NT2/D1 (cell line): ENCODE measurements around the gene KCNJ15.

Experiments used
- DNase-seq: peaks from one replicate; pipeline ENCODE4 v3.0.0-alpha.2; 2011; ENCODE audit warnings: low read depth, low spot score
- H3K27me3 ChIP-seq: 2 replicates; pipeline ENCODE4 v1.6.0; 2011; ENCODE audit warnings: mild to moderate bottlenecking; ENCODE audit not compliant: insufficient read length, insufficient read depth
- H3K36me3 ChIP-seq: 2 replicates; pipeline ENCODE4 v1.6.1; 2011; ENCODE audit warnings: mild to moderate bottlenecking, low read length, mixed read lengths; ENCODE audit not compliant: insufficient read depth, insufficient read length
- H3K4me1 ChIP-seq: 2 replicates; pipeline ENCODE4 v1.5.1; 2011; ENCODE audit not compliant: insufficient read depth, insufficient read length
- H3K4me3 ChIP-seq: 2 replicates; pipeline ENCODE4 v1.5.1; 2011; ENCODE audit warnings: low read depth; ENCODE audit not compliant: insufficient read length
- H3K9ac ChIP-seq: 2 replicates; pipeline ENCODE4 v1.6.0; 2011; ENCODE audit warnings: low read depth; ENCODE audit not compliant: insufficient read length
- H3K9me3 ChIP-seq: 2 replicates; pipeline ENCODE4 v1.5.1; 2011; ENCODE audit warnings: mild to moderate bottlenecking, low read length; ENCODE audit not compliant: insufficient read depth
- SUZ12 ChIP-seq: IDR thresholded peaks from 2 replicates; pipeline ENCODE4 v1.6.1; 2011; ENCODE audit not compliant: insufficient read length, insufficient read depth; ENCODE audit errors: extremely low read depth
- YY1 ChIP-seq: IDR thresholded peaks from 2 replicates; pipeline ENCODE4 v1.6.1; 2011; ENCODE audit not compliant: insufficient read length, insufficient read depth
- ZNF274 ChIP-seq: IDR thresholded peaks from 2 replicates; pipeline ENCODE4 v1.6.1; 2011; ENCODE audit warnings: mild to moderate bottlenecking, low read depth, low read length

KCNJ15 gene

DNA sequence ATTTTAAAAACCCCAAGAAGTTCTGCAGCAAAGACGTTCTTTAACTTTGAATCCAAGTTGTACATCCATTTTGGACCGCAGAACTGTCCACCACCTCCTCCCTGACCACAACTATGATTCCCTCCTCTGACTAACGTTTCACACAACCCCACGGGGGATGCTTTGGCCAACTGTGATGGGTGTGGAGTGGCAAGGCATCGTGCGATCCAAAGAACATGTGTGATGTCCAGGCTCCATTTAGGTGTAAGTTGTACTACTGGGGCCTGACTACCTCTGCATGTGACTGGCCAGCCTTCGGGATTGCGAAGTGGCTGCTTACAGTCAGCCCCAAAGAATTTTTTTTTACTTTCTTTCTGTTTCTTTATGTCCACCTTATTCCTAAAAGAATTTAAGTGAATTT lies 6.7 kb downstream of the KCNJ15 start:
- Histone ChIP-seq H3K4me1 (no peaks in the 10 kb centered on the region), H3K9me3 (no peaks in the 10 kb centered on the region), H3K9ac (no peak overlapping the region), H3K27me3 (no peaks in the 10 kb centered on the region), H3K36me3 (no peaks in the 10 kb centered on the region), H3K4me3 (no peak overlapping the region)
- no peak for TF ChIP-seq YY1
- no peak for DNase-seq

DNA sequence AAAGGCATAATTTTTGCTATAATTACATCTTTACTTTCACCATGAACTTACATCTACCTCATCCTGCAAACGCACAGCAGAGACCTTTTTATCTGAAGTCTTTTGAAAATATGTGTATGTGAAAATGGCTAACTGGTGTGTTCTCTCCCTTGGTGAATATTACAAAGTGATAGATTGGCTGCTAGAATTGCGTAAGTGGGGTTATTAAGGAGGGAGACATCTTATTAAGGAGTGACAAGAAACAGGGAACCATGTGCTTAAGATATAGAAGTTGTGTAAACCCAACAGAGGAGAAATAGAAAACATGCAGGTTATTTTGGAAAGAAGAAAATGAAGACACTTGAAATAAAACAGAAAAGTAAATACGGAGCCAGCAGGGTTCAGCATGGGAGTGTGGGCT lies 7.8 kb downstream of the KCNJ15 start:
- no peak overlapping the region for H3K9ac ChIP-seq
- no peaks in the 10 kb centered on the region for H3K27me3 ChIP-seq
- no peaks in the 10 kb centered on the region for H3K9me3 ChIP-seq
- no peaks in the 10 kb centered on the region for H3K36me3 ChIP-seq
- no peak for DNase-seq
- TF ChIP-seq SUZ12 (no peak), ZNF274 (no peak), YY1 (no peak)
- H3K4me3 ChIP-seq: no peak overlapping the region
- no peaks in the 10 kb centered on the region for H3K4me1 ChIP-seq

DNA sequence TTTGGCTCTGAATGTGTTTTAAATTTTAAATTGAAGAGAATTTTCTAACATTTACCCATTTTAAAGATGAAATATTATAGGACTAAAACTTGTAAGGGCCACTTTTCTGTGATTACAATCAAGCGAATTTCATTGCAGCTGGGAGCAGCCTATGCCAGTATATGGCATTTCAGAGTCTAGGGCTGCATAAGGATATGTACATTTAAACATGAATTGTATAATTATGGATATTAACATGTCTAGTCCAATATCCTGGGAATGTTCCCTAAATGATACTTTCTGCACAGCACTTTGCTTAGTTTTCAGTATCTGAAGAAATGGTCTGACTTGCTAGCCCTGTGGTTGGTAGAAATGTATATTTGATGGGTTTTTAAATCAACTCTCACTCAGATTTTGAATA lies 8.4 kb downstream of the KCNJ15 start:
- H3K4me3 ChIP-seq: no peak overlapping the region
- no peaks in the 10 kb centered on the region for H3K27me3 ChIP-seq
- no peak for TF ChIP-seq YY1
- no peak for TF ChIP-seq ZNF274
- no peak for TF ChIP-seq SUZ12
- no peak for DNase-seq
- H3K36me3 ChIP-seq: no peaks in the 10 kb centered on the region
- no peaks in the 10 kb centered on the region for H3K9me3 ChIP-seq
- H3K9ac ChIP-seq: no peak overlapping the region
- H3K4me1 ChIP-seq: no peaks in the 10 kb centered on the region

DNA sequence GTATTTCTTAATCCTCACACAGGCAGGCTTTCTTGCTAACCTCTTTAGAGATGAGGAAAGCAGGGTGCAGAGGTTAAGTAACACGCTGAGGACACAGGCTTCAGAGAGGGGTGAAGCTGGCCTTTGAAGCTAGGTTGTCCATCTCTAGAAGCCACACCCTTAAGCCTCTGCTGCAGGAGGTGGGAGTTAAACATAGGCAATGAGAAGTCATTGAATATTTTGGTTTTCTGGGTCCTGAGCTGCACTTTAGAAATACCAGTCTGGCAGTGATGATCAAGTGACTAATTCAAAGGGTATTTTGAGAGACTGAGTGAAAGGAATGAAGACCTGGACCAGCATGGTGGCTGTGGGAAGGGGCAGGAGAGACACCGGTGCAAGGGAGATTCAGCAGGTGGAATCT lies 9.9 kb downstream of the KCNJ15 start:
- H3K4me1 ChIP-seq: no peaks in the 10 kb centered on the region
- TF ChIP-seq YY1: no peak
- TF ChIP-seq SUZ12: no peak
- TF ChIP-seq ZNF274: no peak
- no peaks in the 10 kb centered on the region for H3K36me3 ChIP-seq
- no peak overlapping the region for H3K9ac ChIP-seq
- no peak overlapping the region for H3K4me3 ChIP-seq
- DNase-seq: no peak
- H3K9me3 ChIP-seq: no peaks in the 10 kb centered on the region
- no peaks in the 10 kb centered on the region for H3K27me3 ChIP-seq

DNA sequence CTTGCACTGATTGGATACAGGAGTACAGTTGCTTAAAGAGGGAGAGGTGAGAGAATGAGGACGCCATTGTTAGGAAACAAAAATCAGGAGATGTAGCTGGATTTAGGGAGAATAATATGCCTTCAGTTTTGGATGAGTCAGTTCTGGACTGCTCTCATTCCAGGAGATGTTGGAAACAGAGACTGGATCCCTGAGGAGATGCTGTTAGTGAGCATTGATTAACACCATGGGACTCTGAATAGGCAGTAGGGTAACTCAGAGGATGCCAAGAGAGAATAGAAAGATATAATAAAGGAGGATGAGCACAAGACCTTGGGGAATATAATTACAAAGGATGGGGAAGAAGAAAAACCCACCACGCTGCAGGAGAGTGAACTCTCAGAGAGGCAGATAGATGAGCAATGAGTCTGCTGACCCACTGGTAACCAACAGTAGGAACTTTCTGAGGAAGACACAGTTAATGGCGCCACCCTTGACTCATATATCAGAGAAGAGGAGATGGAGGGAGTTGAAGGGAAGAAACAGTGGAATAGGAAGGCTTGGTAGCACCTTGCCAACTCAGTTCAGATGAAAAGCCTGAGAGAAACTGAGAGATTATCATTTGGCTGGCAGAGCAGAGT lies 10.5 kb downstream of the KCNJ15 start:
- H3K27me3 ChIP-seq: no peaks in the 10 kb centered on the region
- no peak overlapping the region for H3K9ac ChIP-seq
- no peaks in the 10 kb centered on the region for H3K36me3 ChIP-seq
- no peaks in the 10 kb centered on the region for H3K4me1 ChIP-seq
- no peak for TF ChIP-seq YY1
- TF ChIP-seq ZNF274: no peak
- H3K9me3 ChIP-seq: no peaks in the 10 kb centered on the region
- DNase-seq: no peak
- no peak overlapping the region for H3K4me3 ChIP-seq

DNA sequence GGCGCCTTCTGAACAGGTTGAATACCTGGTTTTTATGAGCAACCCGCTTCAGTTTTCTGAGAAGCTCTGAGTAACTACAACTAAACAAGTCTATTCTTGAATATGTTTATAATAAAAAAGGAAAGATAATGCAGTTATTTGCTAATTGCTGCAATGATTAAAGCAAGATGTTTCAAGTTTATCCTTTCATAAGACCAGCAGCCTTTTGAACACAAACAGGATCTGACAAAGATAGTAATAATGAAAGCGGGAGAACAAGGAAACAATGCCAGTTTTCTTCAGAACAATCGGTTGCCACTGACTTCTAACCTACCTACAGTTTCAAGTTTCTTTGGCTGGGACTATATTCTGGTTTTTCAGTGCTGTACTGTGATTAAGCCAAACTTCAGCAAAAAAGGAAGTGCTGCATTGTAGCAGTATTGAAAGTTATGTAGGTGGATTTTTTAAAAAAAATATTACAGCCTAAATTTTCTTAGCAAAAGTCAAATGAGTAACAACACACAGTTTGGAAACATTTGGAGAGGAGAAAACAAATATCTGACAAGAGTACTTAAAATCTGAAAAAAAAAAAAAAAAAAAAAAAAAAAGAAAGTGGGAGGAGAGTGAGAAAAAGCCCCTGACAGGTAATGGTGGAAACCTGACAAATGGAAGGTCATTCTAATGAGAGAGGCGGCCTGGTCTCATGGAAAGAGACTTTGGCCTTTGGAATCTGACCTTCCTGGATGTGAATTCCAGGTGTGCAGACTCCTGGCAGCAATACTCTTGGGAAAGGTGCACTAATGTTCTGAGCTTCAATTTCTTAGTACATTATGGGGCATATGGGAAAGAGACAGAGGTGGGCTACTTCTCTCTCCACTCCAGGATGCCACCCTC lies 11.4 kb downstream of the KCNJ15 start:
- no peaks in the 10 kb centered on the region for H3K4me1 ChIP-seq
- no peak overlapping the region for H3K9ac ChIP-seq
- H3K36me3 ChIP-seq: no peaks in the 10 kb centered on the region
- no peak overlapping the region for H3K4me3 ChIP-seq
- TF ChIP-seq YY1 (no peak), ZNF274 (no peak), SUZ12 (no peak)
- no peaks in the 10 kb centered on the region for H3K9me3 ChIP-seq
- DNase-seq: no peak
- H3K27me3 ChIP-seq: no peaks in the 10 kb centered on the region

DNA sequence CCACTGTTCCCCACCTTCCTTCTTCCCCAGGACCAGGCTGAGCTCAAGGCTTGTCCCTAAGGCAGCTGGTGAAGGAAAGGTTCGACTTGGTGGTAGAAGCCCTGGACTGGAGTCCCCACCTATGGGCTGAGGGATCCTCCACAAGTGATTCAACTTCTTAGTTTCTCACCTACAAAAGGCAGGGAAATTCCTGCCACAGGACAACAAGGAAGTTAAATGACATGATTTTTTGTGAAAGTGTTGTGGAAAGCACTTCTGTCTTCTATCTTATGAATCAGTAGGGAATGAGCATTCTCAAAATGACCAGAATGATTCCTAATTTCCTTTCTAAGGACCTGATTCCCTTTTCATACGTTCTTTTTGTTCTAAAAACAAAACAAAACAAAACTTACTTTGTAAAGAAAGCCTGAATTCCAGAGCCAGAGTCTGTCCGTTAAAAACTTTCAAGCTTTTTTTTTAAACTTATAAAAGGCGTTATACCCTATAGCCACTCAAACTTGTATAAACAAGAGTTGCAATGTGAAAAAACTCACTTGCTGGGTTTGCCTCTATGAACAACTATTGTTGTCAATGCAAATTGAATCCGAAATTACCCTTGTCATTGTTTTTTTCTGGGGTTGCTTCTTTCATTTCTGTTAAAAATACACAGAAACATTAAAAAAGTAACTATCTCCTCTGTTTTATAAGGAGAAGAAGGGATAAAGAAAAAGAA lies 12.2 kb downstream of the KCNJ15 start:
- no peak for TF ChIP-seq ZNF274
- no peaks in the 10 kb centered on the region for H3K27me3 ChIP-seq
- no peaks in the 10 kb centered on the region for H3K36me3 ChIP-seq
- no peaks in the 10 kb centered on the region for H3K9me3 ChIP-seq
- no peaks in the 10 kb centered on the region for H3K4me1 ChIP-seq
- no peak overlapping the region for H3K9ac ChIP-seq
- H3K4me3 ChIP-seq: no peak overlapping the region
- DNase-seq: no peak

DNA sequence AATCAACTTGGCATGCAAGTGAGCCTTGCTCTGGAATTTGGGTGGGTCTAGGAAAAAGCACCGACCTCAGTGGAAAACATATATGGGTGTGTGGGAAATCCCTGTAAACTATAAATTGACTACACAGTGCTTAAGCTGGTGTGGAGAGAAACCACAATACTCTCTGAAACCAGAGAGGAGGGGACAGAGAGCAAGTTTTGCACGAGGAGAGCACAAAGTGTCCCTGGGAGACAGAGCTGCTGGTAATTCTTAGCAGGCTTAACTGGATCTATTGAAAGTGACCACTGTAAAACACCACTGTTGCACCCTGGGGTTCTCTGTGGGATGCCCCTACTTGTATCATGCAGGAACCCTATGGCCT lies 12.8 kb downstream of the KCNJ15 start:
- Histone ChIP-seq H3K9ac (no peak overlapping the region), H3K27me3 (no peaks in the 10 kb centered on the region), H3K4me3 (no peak overlapping the region), H3K9me3 (no peaks in the 10 kb centered on the region), H3K4me1 (no peaks in the 10 kb centered on the region), H3K36me3 (no peaks in the 10 kb centered on the region)
- TF ChIP-seq YY1 (no peak), ZNF274 (no peak), SUZ12 (no peak)
- DNase-seq: no peak
